Measurements from ENCODE around the gene PABPC1L.

DNA sequence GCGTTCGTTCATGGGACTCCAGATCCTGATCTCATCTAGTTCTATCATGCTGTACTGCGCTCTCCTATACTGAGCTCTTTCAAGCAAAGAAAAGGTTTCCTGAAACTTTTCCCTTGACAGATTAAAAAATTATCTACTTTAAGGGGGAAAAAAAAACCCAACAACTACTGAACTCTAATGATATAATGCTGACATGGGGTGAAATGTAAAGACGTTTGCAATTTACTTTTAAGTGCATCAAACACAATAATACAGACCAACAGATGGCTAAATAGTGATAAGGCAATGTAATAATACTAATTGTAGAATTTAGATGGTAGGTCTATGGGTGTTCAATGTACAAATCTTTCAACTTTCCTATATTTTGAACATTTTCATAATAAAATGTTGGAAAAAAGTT is 34.0 kb downstream of the PABPC1L start:
- TF ChIP-seq, protein P1, sequence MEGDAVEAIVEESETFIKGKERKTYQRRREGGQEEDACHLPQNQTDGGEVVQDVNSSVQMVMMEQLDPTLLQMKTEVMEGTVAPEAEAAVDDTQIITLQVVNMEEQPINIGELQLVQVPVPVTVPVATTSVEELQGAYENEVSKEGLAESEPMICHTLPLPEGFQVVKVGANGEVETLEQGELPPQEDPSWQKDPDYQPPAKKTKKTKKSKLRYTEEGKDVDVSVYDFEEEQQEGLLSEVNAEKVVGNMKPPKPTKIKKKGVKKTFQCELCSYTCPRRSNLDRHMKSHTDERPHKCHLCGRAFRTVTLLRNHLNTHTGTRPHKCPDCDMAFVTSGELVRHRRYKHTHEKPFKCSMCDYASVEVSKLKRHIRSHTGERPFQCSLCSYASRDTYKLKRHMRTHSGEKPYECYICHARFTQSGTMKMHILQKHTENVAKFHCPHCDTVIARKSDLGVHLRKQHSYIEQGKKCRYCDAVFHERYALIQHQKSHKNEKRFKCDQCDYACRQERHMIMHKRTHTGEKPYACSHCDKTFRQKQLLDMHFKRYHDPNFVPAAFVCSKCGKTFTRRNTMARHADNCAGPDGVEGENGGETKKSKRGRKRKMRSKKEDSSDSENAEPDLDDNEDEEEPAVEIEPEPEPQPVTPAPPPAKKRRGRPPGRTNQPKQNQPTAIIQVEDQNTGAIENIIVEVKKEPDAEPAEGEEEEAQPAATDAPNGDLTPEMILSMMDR (CRISPR knock-in tag; IDR thresholded peaks at IDR 0.05) = no peak
- TF ChIP-seq ZNF543 (CRISPR knock-in tag; IDR thresholded peaks at IDR 0.05) (no peak), NBN (conservative IDR thresholded peaks at IDR 0.05) (no peak), FOXK2 (IDR thresholded peaks at IDR 0.05) (no peak)

Measured in HepG2 (cell line).